ENCODE data around the gene JMJD1C.

- TF ChIP-seq, protein P1, sequence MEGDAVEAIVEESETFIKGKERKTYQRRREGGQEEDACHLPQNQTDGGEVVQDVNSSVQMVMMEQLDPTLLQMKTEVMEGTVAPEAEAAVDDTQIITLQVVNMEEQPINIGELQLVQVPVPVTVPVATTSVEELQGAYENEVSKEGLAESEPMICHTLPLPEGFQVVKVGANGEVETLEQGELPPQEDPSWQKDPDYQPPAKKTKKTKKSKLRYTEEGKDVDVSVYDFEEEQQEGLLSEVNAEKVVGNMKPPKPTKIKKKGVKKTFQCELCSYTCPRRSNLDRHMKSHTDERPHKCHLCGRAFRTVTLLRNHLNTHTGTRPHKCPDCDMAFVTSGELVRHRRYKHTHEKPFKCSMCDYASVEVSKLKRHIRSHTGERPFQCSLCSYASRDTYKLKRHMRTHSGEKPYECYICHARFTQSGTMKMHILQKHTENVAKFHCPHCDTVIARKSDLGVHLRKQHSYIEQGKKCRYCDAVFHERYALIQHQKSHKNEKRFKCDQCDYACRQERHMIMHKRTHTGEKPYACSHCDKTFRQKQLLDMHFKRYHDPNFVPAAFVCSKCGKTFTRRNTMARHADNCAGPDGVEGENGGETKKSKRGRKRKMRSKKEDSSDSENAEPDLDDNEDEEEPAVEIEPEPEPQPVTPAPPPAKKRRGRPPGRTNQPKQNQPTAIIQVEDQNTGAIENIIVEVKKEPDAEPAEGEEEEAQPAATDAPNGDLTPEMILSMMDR (IDR thresholded peaks at IDR 0.05) = no peak
- TF ChIP-seq POLR2A (IDR thresholded peaks at IDR 0.05) = no peak
- no peak for TF ChIP-seq EP300 (IDR thresholded peaks at IDR 0.05)
- no peak for TF ChIP-seq POLR2AphosphoS5 (IDR thresholded peaks at IDR 0.05)
These were observed 82.6 kb downstream of the JMJD1C start for GRCh38 chr10:63383141-63383540.
